SK-N-SH treated with all-trans-retinoic acid at 6 μM for 48 hours (cell line): Measurements from ENCODE around the gene KRT81.

ENCODE experiments used
- ARNTL ChIP-seq: fragments of 450-650 bp; formaldehyde crosslinking; IDR thresholded peaks from 2 replicates; pipeline ENCODE4 v1.5.0; 2020; ENCODE audit warnings: low read depth, mild to moderate bottlenecking, moderate library complexity, borderline replicate concordance
- CSRNP3 ChIP-seq: fragments of 250-450 bp; sonication (Bioruptor Pico); IDR thresholded peaks from 2 replicates; pipeline ENCODE4 v1.5.1; 2021; ENCODE audit warnings: mild to moderate bottlenecking, moderate library complexity
- GLIS3 ChIP-seq: fragments of 250-450 bp; sonication (Bioruptor Pico); IDR thresholded peaks from 2 replicates; pipeline ENCODE4 v1.5.0; 2020; ENCODE audit warnings: mild to moderate bottlenecking, moderate library complexity
- PATZ1 ChIP-seq: fragments of 250-450 bp; sonication (Bioruptor Pico); IDR thresholded peaks from 2 replicates; pipeline ENCODE4 v1.8.0; 2020; ENCODE audit warnings: mild to moderate bottlenecking, moderate library complexity, borderline replicate concordance
- PPARA ChIP-seq: fragments of 250-450 bp; sonication (Bioruptor Pico); IDR thresholded peaks from 2 replicates; pipeline ENCODE4 v1.5.0; 2020; ENCODE audit warnings: mild to moderate bottlenecking, borderline replicate concordance
- TOX ChIP-seq: fragments of 250-450 bp; sonication (Bioruptor Pico); IDR thresholded peaks from 2 replicates; pipeline ENCODE4 v1.8.0; 2021; ENCODE audit warnings: mild to moderate bottlenecking, moderate library complexity, borderline replicate concordance
- ZC3H10 ChIP-seq: fragments of 250-450 bp; sonication (Bioruptor Pico); IDR thresholded peaks from 2 replicates; pipeline ENCODE4 v1.5.1; 2021; ENCODE audit warnings: mild to moderate bottlenecking, moderate library complexity

GRCh38 chr12:52243856-52244614, 47.3 kb downstream of the KRT81 start:
- TF ChIP-seq PATZ1 (no peak), CSRNP3 (CRISPR knock-in tag) (no peak), ARNTL (CRISPR knock-in tag) (no peak), PPARA (no peak), ZC3H10 (CRISPR knock-in tag) (no peak), GLIS3 (CRISPR knock-in tag) (no peak), TOX (CRISPR knock-in tag) (no peak)
